IPS DF 6.9 (cell line): Measurements from ENCODE around the gene MIR17HG.

Experiments used
- DNase-seq: peaks from one replicate; pipeline ENCODE4 v3.0.0-alpha.2; 2013; ENCODE audit warnings: low read depth, low spot score
- H3K27ac ChIP-seq: one replicate; pipeline ENCODE4 v1.5.1; 2013; ENCODE audit warnings: low read length, control low read depth
- H3K27me3 ChIP-seq: 2 replicates; pipeline ENCODE4 v1.6.1; 2013; ENCODE audit warnings: mild to moderate bottlenecking, low read length; ENCODE audit not compliant: control insufficient read depth, insufficient read depth
- H3K36me3 ChIP-seq: 2 replicates; pipeline ENCODE4 v1.6.1; 2013; ENCODE audit warnings: low read length; ENCODE audit not compliant: control insufficient read depth, insufficient read depth
- H3K4me1 ChIP-seq: 2 replicates; pipeline ENCODE4 v1.6.1; 2013; ENCODE audit warnings: low read length; ENCODE audit not compliant: control insufficient read depth, insufficient read depth
- H3K4me3 ChIP-seq: 2 replicates; pipeline ENCODE4 v1.5.1; 2013; ENCODE audit warnings: mild to moderate bottlenecking, low read length
- H3K9me3 ChIP-seq: 2 replicates; pipeline ENCODE4 v1.6.1; 2013; ENCODE audit warnings: low read length, inconsistent platforms; ENCODE audit not compliant: control insufficient read depth, insufficient read depth
- WGBS: extraction: QIAGEN DNeasy Blood & Tissue Kit; methylation state at CpG from one replicate; pipeline ENCODE4 v1.1.7; 2013; ENCODE audit warnings: mixed read lengths, missing lambda C conversion rate; ENCODE audit not compliant: insufficient read length, insufficient coverage; 5-methylcytosine and 5-hydroxymethylcytosine counted together

MIR17HG gene

DNA sequence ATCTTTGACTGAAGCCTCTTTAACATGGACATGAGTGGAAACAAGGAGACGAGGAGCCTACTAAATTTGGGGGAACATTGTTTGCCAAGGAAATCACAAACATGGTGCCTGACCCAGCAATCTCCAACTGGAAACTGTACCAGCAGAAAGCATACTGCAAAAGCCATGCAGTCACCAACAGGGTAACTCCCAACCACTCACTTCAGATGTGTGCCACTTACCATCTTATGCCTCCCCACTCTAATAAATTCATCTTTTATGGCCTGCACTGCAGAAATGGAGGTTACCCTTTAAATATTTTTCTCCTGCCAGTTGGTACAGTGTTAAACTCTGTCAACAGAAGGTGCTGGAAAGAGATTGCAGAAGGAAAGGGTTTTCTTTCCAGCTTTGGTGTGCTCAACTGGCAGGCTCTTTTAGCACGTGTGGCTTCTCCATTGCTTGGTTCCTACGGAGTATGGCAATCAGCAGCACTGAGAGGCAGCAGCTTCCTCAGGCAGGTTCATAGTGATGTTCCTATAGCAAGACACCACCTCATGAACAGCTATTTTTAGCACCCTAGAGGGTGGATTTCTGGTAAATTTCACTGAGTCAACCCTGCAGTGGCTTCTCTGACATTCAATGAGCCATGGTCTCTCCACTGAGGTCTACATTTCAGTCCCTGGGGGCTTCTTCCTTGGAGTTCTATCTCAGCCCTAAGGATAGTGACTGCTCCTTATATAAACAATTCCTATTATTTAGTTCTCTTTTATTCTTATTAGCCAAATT lies 21.4 kb downstream of the MIR17HG start:
- Histone ChIP-seq H3K27ac (no peak overlapping the region), H3K4me3 (no peak overlapping the region), H3K36me3 (no peaks in the 10 kb centered on the region), H3K27me3 (no peaks in the 10 kb centered on the region), H3K9me3 (no peaks in the 10 kb centered on the region), H3K4me1 (no peaks in the 10 kb centered on the region)
- WGBS, result no CpG with 5 or more reads among the region's 3 CpGs
- DNase-seq, result no peak

GRCh38 chr13:91369441-91369831 lies 21.9 kb downstream of the MIR17HG start:
- Histone ChIP-seq H3K9me3 (no peaks in the 10 kb centered on the region), H3K27me3 (no peaks in the 10 kb centered on the region), H3K4me3 (no peak overlapping the region), H3K36me3 (no peaks in the 10 kb centered on the region), H3K27ac (no peak overlapping the region), H3K4me1 (no peaks in the 10 kb centered on the region)
- DNase-seq, result no peak
- no CpG with 5 or more reads among the region's 3 CpGs for WGBS

GRCh38 chr13:91370501-91370900 lies 23.0 kb downstream of the MIR17HG start:
- Histone ChIP-seq H3K36me3 (no peaks in the 10 kb centered on the region), H3K4me3 (no peak overlapping the region), H3K27ac (no peak overlapping the region), H3K4me1 (no peaks in the 10 kb centered on the region), H3K27me3 (no peaks in the 10 kb centered on the region), H3K9me3 (no peaks in the 10 kb centered on the region)
- WGBS, result no CpG with 5 or more reads among the region's 2 CpGs
- DNase-seq, result no peak

- Histone ChIP-seq H3K36me3 (no peaks in the 10 kb centered on the region), H3K4me3 (no peak overlapping the region), H3K27ac (no peak overlapping the region), H3K27me3 (no peaks in the 10 kb centered on the region), H3K9me3 (no peaks in the 10 kb centered on the region), H3K4me1 (no peaks in the 10 kb centered on the region)
- no peak for DNase-seq
- WGBS, result no CpG with 5 or more reads among the region's 3 CpGs
Observed at GRCh38 chr13:91372911-91373310, 25.4 kb downstream of the MIR17HG start.

DNA sequence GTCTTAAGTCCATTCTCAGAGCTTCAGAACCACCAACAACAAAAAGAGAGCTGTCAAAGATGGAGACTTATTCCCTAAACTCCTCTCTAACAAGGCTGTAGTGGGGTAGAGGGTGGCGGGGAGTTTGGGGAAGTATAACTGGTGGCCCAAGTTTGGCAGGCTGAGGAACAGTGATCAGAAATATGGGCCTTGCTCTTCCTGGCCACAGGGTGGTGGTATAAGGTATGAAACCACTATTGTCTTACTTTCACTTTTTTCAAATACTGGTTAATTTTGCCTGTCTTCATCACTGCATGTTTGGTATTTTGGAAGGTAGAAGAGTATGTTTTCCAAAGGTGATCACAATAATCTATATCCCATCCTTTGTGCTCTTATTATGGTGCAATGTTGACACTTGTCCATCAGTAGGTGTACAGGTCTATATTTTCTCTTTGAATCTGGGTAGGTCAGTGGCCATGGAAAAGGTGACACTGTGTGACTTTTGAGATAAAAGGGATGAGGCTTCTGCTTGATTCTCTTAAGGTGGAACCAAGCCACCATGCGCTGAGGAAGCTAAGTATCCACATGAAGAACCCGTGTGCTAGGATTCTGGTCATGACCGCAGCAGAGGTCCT lies 27.7 kb downstream of the MIR17HG start:
- no peaks in the 10 kb centered on the region for H3K4me1 ChIP-seq
- H3K9me3 ChIP-seq, result no peaks in the 10 kb centered on the region
- no CpG with 5 or more reads among the region's 4 CpGs for WGBS
- no peak overlapping the region for H3K27ac ChIP-seq
- H3K4me3 ChIP-seq, result no peak overlapping the region
- no peaks in the 10 kb centered on the region for H3K27me3 ChIP-seq
- no peaks in the 10 kb centered on the region for H3K36me3 ChIP-seq
- no peak for DNase-seq

DNA sequence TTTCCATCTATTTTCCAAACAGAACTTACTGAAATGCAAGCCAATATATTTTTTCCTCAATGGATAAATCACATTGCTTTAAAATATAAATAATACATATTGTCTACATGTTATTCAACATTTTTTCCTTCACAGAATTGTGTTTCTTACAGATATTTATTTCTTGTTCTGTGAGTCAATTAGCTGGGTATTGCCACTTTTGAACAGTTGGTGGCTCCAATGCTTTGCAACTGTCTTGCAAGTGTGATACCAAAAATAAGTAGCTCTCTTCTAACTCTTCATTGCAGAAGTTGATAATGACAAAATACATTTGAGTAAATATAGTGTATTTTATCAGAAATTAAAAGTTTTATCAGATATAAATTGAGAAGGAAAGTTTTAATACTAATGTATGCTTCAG lies 33.9 kb downstream of the MIR17HG start:
- Histone ChIP-seq H3K4me1 (no peaks in the 10 kb centered on the region), H3K36me3 (no peaks in the 10 kb centered on the region), H3K27ac (no peak overlapping the region), H3K4me3 (no peak overlapping the region), H3K27me3 (no peaks in the 10 kb centered on the region), H3K9me3 (no peaks in the 10 kb centered on the region)
- no peak for DNase-seq

DNA sequence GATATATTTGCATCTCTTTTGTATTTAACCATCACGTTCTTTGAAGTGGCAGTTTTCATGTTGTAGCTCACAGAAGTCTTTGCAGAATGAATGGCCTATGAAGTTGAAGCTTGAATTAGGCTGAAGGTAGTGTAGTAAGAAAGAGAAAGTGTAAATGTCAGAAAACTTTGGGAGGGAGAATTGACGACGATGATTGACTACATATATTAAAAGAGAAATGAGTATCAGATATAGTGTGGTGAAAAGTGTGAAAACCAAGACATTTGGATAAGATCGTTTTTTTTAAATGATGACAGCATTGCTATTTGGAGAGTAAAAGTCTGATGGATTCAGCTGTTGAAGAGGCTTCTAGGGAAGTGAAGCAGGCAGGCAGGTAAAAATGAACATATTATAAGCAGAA lies 36.3 kb downstream of the MIR17HG start:
- H3K4me3 ChIP-seq, result no peak overlapping the region
- 100% methylated on average over 3 of the region's 4 CpGs for WGBS
- no peak overlapping the region for H3K27ac ChIP-seq
- H3K9me3 ChIP-seq, result no peaks in the 10 kb centered on the region
- DNase-seq, result no peak
- no peaks in the 10 kb centered on the region for H3K27me3 ChIP-seq
- no peaks in the 10 kb centered on the region for H3K36me3 ChIP-seq
- H3K4me1 ChIP-seq, result no peaks in the 10 kb centered on the region

DNA sequence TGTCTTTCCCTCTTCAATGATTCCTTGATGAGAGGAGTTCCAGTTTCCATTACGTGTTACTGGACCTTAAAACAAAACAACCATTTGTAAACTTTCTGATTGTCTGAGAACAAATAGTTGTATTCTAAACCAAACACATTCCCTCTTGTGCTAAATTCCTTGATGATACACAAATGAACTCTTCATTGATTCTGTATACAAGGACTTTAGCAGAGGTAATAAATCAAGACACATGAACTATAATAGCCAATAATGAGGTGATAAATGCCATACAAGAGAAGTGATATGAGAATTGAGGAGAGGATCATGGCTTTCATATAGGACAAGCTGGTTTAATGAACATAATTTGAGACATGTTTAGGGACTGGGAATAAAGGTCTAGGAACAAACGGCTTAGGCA lies 37.4 kb downstream of the MIR17HG start:
- no peaks in the 10 kb centered on the region for H3K27me3 ChIP-seq
- no peaks in the 10 kb centered on the region for H3K4me1 ChIP-seq
- H3K27ac ChIP-seq, result no peak overlapping the region
- no CpG with 5 or more reads among the region's 2 CpGs for WGBS
- no peak for DNase-seq
- H3K9me3 ChIP-seq, result no peaks in the 10 kb centered on the region
- no peaks in the 10 kb centered on the region for H3K36me3 ChIP-seq
- H3K4me3 ChIP-seq, result no peak overlapping the region

- H3K36me3 ChIP-seq, result no peaks in the 10 kb centered on the region
- WGBS, result no CpG with 5 or more reads among the region's 2 CpGs
Observed at GRCh38 chr13:91389186-91389585, 41.7 kb downstream of the MIR17HG start.

GRCh38 chr13:91397595-91397994 lies 50.1 kb downstream of the MIR17HG start:
- no peak for DNase-seq
- no CpG with 5 or more reads among the region's 1 CpG for WGBS
- no peaks in the 10 kb centered on the region for H3K36me3 ChIP-seq
- H3K27me3 ChIP-seq, result peaks cover 18% of the 10 kb centered on the region
- no peak overlapping the region for H3K27ac ChIP-seq
- H3K9me3 ChIP-seq, result no peaks in the 10 kb centered on the region
- no peaks in the 10 kb centered on the region for H3K4me1 ChIP-seq
- no peak overlapping the region for H3K4me3 ChIP-seq

More at GRCh38 chr13:91389186-91389585, 41.7 kb downstream of the MIR17HG start:
- Histone ChIP-seq H3K4me3 (no peak overlapping the region), H3K27me3 (no peaks in the 10 kb centered on the region), H3K27ac (no peak overlapping the region), H3K4me1 (no peaks in the 10 kb centered on the region), H3K9me3 (no peaks in the 10 kb centered on the region)
- no peak for DNase-seq
